ENCODE measurements around the gene IL22RA1.
A peak's percentile ranks its signal among the peaks of the same experiment; 100 is the strongest.

The IL22RA1 gene

GRCh38 chr1:24189528-24189927, 46.6 kb upstream of the IL22RA1 start:
- Histone ChIP-seq H3K4me2 (ENCODE audit: low read depth, low read length, poor library complexity, severe bottlenecking) (peak overlapping the region; percentile 34), H3K9me2 (replicated peaks; ENCODE audit: low read depth, low read length) (no peaks in the 10 kb centered on the region), H3K9me3 (ENCODE audit: insufficient read depth, low read depth, low read length) (no peaks in the 10 kb centered on the region), H3F3A (ENCODE audit: low read depth) (0 out of 2 replicates have a peak, but pooled peaks cover 9% of the 10 kb centered on the region), H2AFZ (ENCODE audit: low read length) (no peak overlapping the region), H4K20me1 (ENCODE audit: insufficient read depth, low read length, poor library complexity, severe bottlenecking) (no peaks in the 10 kb centered on the region), H3K79me2 (ENCODE audit: insufficient read depth, low read length) (no peaks in the 10 kb centered on the region), H3K4me3 (ENCODE audit: low read length, poor library complexity, severe bottlenecking) (peak overlapping the region; percentile 6), H3K36me3 (ENCODE audit: insufficient read depth, low read length) (no peaks in the 10 kb centered on the region), H3K9ac (ENCODE audit: low read depth, low read length, poor library complexity, severe bottlenecking) (no peak overlapping the region), H3K4me1 (ENCODE audit: insufficient read depth, low read length, poor library complexity, severe bottlenecking) (peaks cover 60% of the 10 kb centered on the region), H3K27me3 (ENCODE audit: insufficient read depth, low read length, poor library complexity, severe bottlenecking) (no peaks in the 10 kb centered on the region)
- TF ChIP-seq, protein P1, sequence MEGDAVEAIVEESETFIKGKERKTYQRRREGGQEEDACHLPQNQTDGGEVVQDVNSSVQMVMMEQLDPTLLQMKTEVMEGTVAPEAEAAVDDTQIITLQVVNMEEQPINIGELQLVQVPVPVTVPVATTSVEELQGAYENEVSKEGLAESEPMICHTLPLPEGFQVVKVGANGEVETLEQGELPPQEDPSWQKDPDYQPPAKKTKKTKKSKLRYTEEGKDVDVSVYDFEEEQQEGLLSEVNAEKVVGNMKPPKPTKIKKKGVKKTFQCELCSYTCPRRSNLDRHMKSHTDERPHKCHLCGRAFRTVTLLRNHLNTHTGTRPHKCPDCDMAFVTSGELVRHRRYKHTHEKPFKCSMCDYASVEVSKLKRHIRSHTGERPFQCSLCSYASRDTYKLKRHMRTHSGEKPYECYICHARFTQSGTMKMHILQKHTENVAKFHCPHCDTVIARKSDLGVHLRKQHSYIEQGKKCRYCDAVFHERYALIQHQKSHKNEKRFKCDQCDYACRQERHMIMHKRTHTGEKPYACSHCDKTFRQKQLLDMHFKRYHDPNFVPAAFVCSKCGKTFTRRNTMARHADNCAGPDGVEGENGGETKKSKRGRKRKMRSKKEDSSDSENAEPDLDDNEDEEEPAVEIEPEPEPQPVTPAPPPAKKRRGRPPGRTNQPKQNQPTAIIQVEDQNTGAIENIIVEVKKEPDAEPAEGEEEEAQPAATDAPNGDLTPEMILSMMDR (conservative IDR thresholded peaks at IDR 0.05; ENCODE audit: low read length), result no peak
- no peak for TF ChIP-seq EZH2phosphoT487 (IDR thresholded peaks at IDR 0.05; ENCODE audit: borderline replicate concordance)

DNA sequence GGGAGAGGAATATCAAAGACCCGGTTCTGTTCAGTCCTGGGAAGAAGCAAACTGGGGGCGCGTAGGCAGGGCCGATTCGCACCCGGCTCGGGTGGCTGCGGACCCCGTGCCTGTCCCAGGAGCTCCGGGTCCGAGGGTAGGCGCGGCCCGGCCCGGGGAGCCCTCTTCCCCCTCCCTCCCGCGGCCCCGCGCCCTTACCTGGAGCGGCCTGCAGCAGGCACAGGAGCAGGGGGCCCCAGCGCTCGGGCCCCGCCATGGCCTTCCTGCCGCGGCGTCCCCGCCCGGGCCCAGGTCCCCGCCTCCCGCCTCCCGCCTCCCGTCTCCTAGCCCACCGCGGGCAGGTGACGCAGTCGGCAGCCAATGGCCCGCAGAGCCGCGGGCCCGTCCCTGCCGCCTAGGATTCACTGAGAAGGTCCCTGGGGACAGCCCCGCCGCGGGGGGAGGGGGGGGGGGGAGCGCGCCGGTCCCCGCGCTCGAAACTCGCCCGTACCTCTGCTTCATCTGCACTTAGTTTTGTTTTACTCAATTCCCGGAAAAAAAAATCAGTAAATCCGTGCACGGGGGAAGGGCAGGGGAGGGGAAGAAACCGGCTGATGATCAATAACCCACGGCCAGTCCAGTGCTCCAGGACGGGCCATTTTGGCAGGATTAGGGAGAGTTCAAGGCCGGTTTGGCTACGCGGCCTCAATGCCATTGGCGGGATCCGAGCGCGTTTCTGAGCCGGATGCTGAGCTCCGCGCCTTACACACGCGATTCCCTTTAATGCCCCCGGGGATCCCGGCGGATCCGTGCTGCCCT, 44.3 kb upstream of the IL22RA1 start, which contains the start of gene IFNLR1:
IFNLR1 (minus strand) TSS at position 297 of the 798 bp plus-strand sequence; CDS start at position 256, 41 bp downstream.
- H2AFZ ChIP-seq (ENCODE audit: low read length), result peak within 1 kb of the TSS; percentile 92

DNA sequence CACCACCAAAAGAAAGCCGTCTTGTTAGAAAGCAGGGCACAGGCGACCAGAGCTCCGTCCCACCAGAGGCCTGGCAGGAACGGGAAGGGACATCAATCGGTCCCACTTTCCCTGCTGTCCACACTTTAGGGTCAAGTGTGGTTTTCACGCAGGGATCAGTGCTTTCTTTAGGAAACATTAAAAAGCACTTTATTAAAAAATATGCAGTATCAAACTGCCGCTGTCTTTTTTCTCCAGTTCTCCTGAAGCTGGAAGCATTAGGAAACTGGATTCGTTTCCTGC, 43.7 kb upstream of the IL22RA1 start:
- Histone ChIP-seq H4K20me1 (ENCODE audit: insufficient read depth, low read length, poor library complexity, severe bottlenecking) (no peaks in the 10 kb centered on the region), H2AFZ (ENCODE audit: low read length) (peak overlapping the region; percentile 92), H3K4me2 (ENCODE audit: low read depth, low read length, poor library complexity, severe bottlenecking) (peak overlapping the region; percentile 78), H3K36me3 (ENCODE audit: insufficient read depth, low read length) (no peaks in the 10 kb centered on the region), H3F3A (ENCODE audit: low read depth) (0 out of 2 replicates have a peak, but pooled peaks cover 9% of the 10 kb centered on the region), H3K9me2 (replicated peaks; ENCODE audit: low read depth, low read length) (no peaks in the 10 kb centered on the region), H3K4me3 (ENCODE audit: low read length, poor library complexity, severe bottlenecking) (peak overlapping the region; percentile 84), H3K79me2 (ENCODE audit: insufficient read depth, low read length) (no peaks in the 10 kb centered on the region), H3K4me1 (ENCODE audit: insufficient read depth, low read length, poor library complexity, severe bottlenecking) (peaks cover 57% of the 10 kb centered on the region), H3K9ac (ENCODE audit: low read depth, low read length, poor library complexity, severe bottlenecking) (peak overlapping the region; percentile 81), H3K9me3 (ENCODE audit: insufficient read depth, low read depth, low read length) (no peaks in the 10 kb centered on the region), H3K27me3 (ENCODE audit: insufficient read depth, low read length, poor library complexity, severe bottlenecking) (no peaks in the 10 kb centered on the region)
- TF ChIP-seq EZH2phosphoT487 (IDR thresholded peaks at IDR 0.05; ENCODE audit: borderline replicate concordance), result no peak
- TF ChIP-seq, protein P1 (conservative IDR thresholded peaks at IDR 0.05; ENCODE audit: low read length), result no peak

More for the DNA sequence above, 44.3 kb upstream of the IL22RA1 start, which contains the start of gene IFNLR1:
- Histone ChIP-seq H3K9me3 (ENCODE audit: insufficient read depth, low read depth, low read length) (no peaks in the 10 kb centered on the region), H3F3A (ENCODE audit: low read depth) (0 out of 2 replicates have a peak, but pooled peaks cover 9% of the 10 kb centered on the region), H3K9me2 (replicated peaks; ENCODE audit: low read depth, low read length) (no peaks in the 10 kb centered on the region), H3K79me2 (ENCODE audit: insufficient read depth, low read length) (no peaks in the 10 kb centered on the region), H3K9ac (ENCODE audit: low read depth, low read length, poor library complexity, severe bottlenecking) (peak within 1 kb of the TSS; percentile 81), H3K4me3 (ENCODE audit: low read length, poor library complexity, severe bottlenecking) (peak within 1 kb of the TSS; percentile 84), H3K36me3 (ENCODE audit: insufficient read depth, low read length) (no peaks in the 10 kb centered on the region), H4K20me1 (ENCODE audit: insufficient read depth, low read length, poor library complexity, severe bottlenecking) (no peaks in the 10 kb centered on the region), H3K4me1 (ENCODE audit: insufficient read depth, low read length, poor library complexity, severe bottlenecking) (peaks cover 60% of the 10 kb centered on the region), H3K4me2 (ENCODE audit: low read depth, low read length, poor library complexity, severe bottlenecking) (peak within 1 kb of the TSS; percentile 78), H3K27me3 (ENCODE audit: insufficient read depth, low read length, poor library complexity, severe bottlenecking) (no peaks in the 10 kb centered on the region)
- TF ChIP-seq, protein P1 (conservative IDR thresholded peaks at IDR 0.05; ENCODE audit: low read length), result no peak
- TF ChIP-seq EZH2phosphoT487 (IDR thresholded peaks at IDR 0.05; ENCODE audit: borderline replicate concordance), result no peak

Measured in Loucy (cell line).